Measurements from ENCODE around the gene CDC5L.

The CDC5L gene

DNA sequence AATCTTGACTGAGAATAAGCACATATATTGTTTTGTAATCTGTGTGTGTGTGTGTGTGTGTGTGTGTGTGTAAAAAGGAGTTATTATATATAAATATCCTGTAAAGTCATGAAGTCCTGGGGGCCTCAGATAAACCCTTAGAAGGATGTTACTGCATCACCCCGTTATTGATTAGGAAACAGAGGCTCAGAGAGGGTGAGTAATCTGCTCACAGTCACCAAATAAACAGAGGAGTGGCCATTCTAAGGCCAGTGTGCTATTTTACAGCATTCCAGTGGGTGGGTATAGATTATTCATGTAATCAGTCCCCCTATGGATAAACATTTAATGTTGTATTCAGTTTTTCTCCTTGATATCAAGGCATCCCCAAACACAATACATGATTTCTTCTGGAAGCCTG is 87.1 kb downstream of the CDC5L start:
- no peak for DNase-seq (ENCODE audit: low read depth in 2 of 2)

DNA sequence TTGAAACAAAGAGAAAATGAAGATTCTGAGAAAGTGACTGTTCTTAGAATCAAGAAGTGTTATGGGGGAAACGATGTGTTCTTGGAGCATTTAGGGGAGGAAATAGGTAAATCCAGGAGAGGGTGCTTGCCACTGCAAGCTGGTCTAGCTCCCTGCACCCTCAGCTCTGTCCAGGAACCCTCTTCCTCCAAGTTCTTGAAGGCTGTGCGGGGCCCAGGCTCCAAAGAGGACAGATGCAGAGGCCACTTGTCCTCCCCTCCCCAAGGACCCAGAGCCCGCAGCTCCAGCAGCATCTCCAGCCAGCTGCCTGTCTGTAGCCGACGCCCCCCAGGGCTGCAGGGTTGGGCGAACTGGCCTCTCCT is 87.9 kb downstream of the CDC5L start:
- no peak for DNase-seq (ENCODE audit: low read depth in 2 of 2)

GRCh38 chr6:44475779-44476434 is 88.4 kb downstream of the CDC5L start:
- peak; percentile 19 to 44 for DNase-seq (ENCODE audit: low read depth in 2 of 2)

DNA sequence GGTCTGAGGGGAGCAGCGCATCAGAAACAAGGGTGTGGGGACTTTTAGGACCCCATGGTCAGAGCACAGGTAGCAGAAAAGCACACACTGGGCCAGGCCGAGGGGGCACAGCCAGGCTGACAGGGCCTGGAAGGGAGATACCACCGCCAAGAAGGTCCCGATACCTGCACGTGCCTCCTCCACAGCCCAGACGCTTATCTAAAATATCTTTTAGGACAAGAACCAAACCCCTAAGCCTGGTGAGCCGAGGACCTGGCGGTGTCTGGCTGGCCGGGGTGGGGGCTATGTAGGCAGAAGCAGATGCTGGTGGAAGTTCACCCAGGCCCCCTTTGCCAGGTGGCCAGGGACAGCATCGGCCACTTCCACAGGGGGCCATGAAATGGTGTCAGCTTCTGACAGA is 89.3 kb downstream of the CDC5L start:
- DNase-seq (ENCODE audit: low read depth in 2 of 2): no peak

DNA sequence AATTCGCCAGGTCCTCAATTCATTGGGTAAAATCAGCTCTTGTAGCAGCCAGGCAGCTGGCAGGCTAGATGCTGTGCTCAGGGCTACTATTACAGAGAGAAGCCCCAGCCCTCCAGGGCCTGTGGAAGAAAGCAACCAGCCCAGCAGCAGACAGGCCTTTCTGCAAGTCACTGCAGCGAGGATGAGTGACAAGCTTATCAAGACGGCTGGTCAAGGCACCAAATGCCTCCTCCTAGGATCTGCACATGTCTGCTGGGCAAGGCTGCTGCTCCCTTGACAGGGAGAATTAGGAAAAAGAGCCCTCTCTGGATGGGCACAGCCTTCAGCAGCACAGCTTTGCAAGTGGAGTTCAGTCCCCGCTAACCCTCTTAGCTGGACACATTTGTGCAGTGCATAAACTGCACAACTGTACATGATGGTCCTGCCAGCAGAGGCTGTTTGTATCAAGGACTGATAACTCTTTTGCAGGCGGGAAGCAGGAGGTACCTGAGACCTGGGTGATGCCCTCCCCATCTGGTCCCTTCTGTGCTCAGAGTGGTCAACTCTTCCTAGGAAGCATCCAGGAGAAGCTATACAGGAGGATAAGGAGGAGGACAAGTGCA is 89.9 kb downstream of the CDC5L start:
- no peak for DNase-seq (ENCODE audit: low read depth in 2 of 2)

- DNase-seq (ENCODE audit: low read depth in 2 of 2): no peak
Measured at GRCh38 chr6:44478158-44478557, 90.7 kb downstream of the CDC5L start.

GRCh38 chr6:44478591-44479254 is 91.2 kb downstream of the CDC5L start:
- no peak for DNase-seq (ENCODE audit: low read depth in 2 of 2)

GRCh38 chr6:44480097-44480541 is 92.6 kb downstream of the CDC5L start:
- no peak for DNase-seq (ENCODE audit: low read depth in 2 of 2)

GRCh38 chr6:44481056-44481455 is 93.5 kb downstream of the CDC5L start:
- no peak for DNase-seq (ENCODE audit: low read depth in 2 of 2)

DNA sequence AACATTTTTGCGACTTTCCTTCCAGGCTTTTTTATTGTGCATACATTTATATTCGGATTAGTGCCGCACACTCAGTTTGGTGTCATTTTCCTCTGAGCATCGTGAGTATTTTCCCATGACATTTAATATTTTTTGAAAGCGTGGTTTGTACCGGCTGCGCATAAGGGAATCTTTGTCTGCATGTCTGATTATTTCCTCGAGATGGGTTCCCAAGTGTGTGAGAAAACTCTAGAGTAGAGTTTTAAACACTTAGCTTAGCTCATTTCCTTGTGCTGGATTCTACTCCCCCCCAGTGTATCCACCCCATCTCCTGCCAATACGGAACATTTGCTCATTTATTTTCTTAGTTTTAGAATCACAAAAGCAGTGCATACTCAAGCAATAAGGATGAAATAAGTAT is 94.3 kb downstream of the CDC5L start:
- DNase-seq (ENCODE audit: low read depth in 2 of 2): no peak

GRCh38 chr6:44485601-44486401 is 98.3 kb downstream of the CDC5L start:
- DNase-seq (ENCODE audit: low read depth in 2 of 2): no peak

GRCh38 chr6:44487002-44487401 is 99.5 kb downstream of the CDC5L start:
- DNase-seq (ENCODE audit: low read depth in 2 of 2): no peak

DNA sequence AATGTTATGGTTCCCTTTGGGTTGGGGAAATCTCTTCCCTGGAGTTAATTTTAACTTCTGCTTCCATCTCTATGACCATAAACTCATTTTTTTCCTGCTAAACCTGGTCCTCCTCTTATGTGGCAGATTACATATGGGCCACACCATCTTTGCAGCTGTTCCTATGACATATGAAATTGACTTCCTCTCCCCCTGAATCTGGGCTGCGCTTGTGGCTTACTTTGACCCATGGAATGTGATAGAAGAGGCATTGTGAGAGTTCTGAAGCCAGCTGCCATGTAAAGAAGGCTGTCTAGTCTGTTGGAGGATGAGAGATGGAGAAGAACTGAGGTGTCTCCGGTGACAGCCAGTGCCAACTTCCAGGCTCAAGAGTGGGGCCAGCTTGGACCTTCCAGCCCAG is 100.1 kb downstream of the CDC5L start:
- DNase-seq (ENCODE audit: low read depth in 2 of 2): no peak

DNA sequence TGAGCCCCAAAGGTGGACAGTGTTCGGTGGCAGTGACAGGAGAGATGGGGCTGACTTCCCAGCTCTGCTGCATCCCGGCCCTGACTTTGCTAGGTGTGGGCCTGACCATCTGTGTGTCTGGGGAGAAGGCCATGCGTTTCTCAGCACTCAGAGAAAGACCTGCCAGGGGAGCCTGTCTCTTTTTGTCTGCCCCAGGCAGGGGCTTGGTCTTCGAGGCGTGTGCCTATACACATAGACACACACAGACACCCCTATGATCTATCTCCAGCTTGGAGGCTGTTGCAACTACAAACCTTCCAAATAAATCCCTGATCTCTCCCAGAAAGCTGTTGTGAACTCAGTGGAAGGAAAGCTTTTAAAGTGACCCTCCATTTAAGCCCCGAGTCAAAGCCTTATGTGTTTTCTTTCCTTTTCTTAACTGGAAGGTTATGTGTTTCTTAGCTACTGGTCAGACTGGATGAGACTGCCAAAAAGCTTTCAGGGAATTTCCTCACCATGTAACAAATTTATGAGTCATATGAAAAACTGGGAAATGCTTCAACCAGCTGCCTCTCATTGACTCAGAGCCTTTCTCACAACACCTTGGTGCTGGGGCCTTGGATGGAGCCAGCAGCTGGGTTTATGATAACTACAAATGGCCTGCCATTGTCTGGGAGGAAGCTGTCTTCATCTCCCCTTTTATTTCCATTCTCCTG is 102.6 kb downstream of the CDC5L start:
- DNase-seq (ENCODE audit: low read depth in 2 of 2): no peak

- DNase-seq (ENCODE audit: low read depth in 2 of 2): no peak
Measured at GRCh38 chr6:44493132-44493531, 105.6 kb downstream of the CDC5L start.

DNA sequence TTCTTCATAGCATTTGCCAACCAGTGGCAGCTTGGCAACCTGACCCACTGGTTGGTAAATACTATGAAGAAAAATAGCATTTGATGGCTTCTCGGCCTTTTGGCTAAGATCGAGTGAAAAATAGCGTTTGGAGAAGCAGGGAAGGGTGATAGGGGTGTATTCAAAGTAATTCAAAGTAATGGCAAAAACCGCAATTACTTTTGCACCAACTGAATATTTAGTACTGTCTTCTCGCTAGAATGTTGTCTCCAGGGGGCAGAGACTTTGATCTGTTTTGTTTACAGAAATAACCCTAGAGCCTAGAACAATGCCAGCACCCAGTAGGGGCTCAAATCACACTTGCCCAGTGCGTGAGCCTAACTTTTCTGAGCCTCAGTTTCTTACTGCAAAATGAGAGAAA is 106.1 kb downstream of the CDC5L start:
- no peak for DNase-seq (ENCODE audit: low read depth in 2 of 2)

DNA sequence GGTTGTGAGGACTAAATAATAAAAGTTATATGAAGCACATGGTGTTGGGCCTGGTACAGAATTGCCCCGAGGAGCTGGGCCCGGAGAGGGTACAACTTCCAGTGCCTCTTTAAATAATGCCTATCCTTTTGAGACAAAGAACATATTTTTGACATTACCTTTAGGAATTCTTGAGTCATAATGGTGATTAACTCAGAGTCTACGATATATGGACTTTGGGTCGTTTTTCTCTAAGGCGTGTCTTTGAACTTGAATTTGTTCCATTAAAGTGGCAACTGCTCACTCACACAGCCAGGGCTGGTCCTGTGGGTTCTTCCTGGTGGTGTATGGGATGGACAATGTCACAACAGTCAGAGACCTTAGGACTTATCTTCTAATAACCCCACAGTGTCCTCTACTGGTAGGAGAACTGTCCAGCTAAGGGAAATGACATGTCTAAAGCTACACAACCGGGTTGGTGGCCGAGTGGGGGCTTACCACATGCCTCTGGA is 106.5 kb downstream of the CDC5L start:
- DNase-seq (ENCODE audit: low read depth in 2 of 2): no peak

GRCh38 chr6:44495036-44495901 is 107.8 kb downstream of the CDC5L start:
- DNase-seq (ENCODE audit: low read depth in 2 of 2): no peak

DNA sequence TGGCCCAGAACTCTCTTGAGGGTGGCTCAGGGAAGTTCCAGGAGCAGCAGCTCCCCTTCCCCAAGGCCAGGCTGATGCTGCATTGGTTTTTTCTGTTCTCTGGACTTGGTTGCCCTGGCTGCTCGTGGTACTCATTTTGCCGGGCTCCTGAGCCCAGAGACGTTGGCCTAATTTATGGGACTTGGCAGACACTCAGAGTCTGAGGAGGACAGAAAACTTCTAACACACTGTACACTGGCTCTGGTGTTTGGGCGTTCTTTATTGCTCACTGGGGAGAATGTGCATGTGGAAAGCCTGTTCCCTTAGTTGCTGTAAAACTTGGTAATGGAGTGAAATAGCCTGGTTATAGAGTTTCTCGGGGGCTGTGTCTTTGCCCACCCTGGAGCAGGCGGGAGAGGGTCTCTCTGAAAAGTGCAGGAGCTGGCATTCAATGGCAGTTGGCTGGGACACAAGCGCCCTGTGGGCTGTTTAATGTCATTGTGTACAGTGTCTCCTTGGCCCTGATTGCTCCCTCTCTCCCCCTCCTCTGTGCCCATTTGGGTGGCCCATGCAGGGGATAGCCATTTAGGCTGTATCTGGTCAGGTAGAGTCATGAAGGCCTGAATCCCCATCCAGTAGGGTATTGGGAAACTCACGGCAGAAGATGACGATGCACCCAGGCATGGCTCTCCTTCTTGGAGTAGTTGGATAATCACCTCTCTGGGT is 109.3 kb downstream of the CDC5L start:
- DNase-seq (ENCODE audit: low read depth in 2 of 2): no peak

DNA sequence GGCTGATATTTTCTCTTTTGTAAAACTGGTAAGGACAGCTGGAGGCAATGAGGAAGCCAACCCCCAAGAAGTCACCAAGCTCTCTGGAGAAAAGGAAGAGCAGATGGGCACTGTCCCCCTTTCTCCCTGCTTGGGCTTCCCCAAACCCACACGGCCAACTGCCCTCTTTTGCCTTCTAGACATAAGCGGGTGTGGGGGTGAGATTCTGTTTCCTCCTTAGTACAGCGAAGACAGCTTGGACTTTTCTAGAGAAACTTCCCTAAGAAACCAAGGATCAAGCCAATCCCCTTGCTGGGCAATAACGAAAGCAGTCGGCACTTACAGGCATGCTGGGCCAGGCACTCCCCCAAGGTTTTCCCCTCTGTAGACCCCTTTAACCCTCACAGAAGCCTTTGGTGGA is 110.3 kb downstream of the CDC5L start:
- DNase-seq (ENCODE audit: low read depth in 2 of 2): no peak

Data from stimulated activated CD4-positive, alpha-beta T cell treated with anti-CD3 and anti-CD28 coated beads, Interleukin-1b, Interleukin-23, amount 100 ng/mL, for 1 hour (primary cell).